PC-9 (cell line): Measurements from ENCODE around the gene PIBF1. TPM values are rescaled to one million over a fixed set of nuclear protein-coding genes. Genes with fewer than 3 reads are reported as not detected.
"Not testable (repeated sequence)": the region's sequence is repeated elsewhere in the genome, so short reads cannot be mapped to it uniquely, and the experiment has no call there.

ENCODE experiments used
- BruUV-seq: library from RNA; stranded (reverse); fragments of 400-500 nt; replicated peaks from 2 replicates; lab custom pipeline; 2021; lab: Mats Ljungman, UMichigan
- CTCF ChIA-PET: fragments of 300-600 bp; sonication (Branson Sonifier 250); formaldehyde crosslinking; loops from one replicate; lab custom pipeline; 2022; ENCODE audit warnings: antibody characterized with exemption; lab: Charles Lee
- POLR2A ChIA-PET: fragments of 300-600 bp; sonication (Branson Sonifier 250); formaldehyde crosslinking; loops from one replicate; lab custom pipeline; 2022; ENCODE audit warnings: antibody characterized with exemption; ENCODE audit not compliant: unreplicated experiment; lab: Charles Lee
- DNase-seq, 2 experiments: peaks; one replicate each; pipeline versions ENCODE4 v3.0.0 to v3.0.0-alpha.2; 2015 to 2022; ENCODE audit warnings: mixed read lengths in 1 of 2
- H2AFZ ChIP-seq: fragments of 200-600 bp; sonication (generic); 2 replicates; pipeline ENCODE4 v1.8.1; 2017; ENCODE audit warnings: antibody characterized with exemption
- H3F3A ChIP-seq: fragments of 200-600 bp; sonication (generic); 2 replicates; pipeline ENCODE4 v1.8.1; 2017; ENCODE audit warnings: antibody characterized with exemption, mild to moderate bottlenecking, low read depth; ENCODE audit not compliant: insufficient read depth
- H3K27ac ChIP-seq: fragments of 200-600 bp; sonication (generic); 2 replicates; pipeline ENCODE4 v1.6.1; 2016; ENCODE audit warnings: mixed run types
- H3K27me3 ChIP-seq: fragments of 200-600 bp; sonication (generic); 2 replicates; pipeline ENCODE4 v1.6.1; 2016; ENCODE audit warnings: low read depth, mixed run types; ENCODE audit not compliant: insufficient read depth
- H3K36me3 ChIP-seq: fragments of 200-600 bp; sonication (generic); 2 replicates; pipeline ENCODE4 v1.6.1; 2016; ENCODE audit warnings: low read depth, mixed run types
- H3K4me1 ChIP-seq: fragments of 200-600 bp; sonication (generic); replicated peaks from 2 replicates; pipeline ENCODE4 v1.6.1; 2016; ENCODE audit warnings: mixed run types; ENCODE audit not compliant: insufficient read depth
- H3K4me2 ChIP-seq: fragments of 200-600 bp; sonication (generic); 2 replicates; pipeline ENCODE4 v1.6.1; 2017; ENCODE audit warnings: mixed run types
- H3K4me3 ChIP-seq: fragments of 200-600 bp; sonication (generic); 2 replicates; pipeline ENCODE4 v1.6.1; 2016; ENCODE audit warnings: mixed run types
- H3K79me2 ChIP-seq: fragments of 200-600 bp; sonication (generic); 2 replicates; pipeline ENCODE4 v1.6.1; 2017; ENCODE audit warnings: low read depth, mixed run types
- H3K9me2 ChIP-seq: fragments of 200-600 bp; sonication (generic); 2 replicates; pipeline ENCODE4 v1.8.1; 2017; ENCODE audit warnings: mild to moderate bottlenecking; ENCODE audit not compliant: insufficient read depth
- H3K9me3 ChIP-seq: fragments of 200-600 bp; sonication (generic); 2 replicates; pipeline ENCODE4 v1.8.1; 2016; ENCODE audit warnings: low read depth; ENCODE audit not compliant: insufficient read depth
- H4K20me1 ChIP-seq: fragments of 200-600 bp; sonication (generic); 2 replicates; pipeline ENCODE4 v1.8.1; 2017; ENCODE audit not compliant: insufficient read depth
- EZH2 ChIP-seq: fragments of 200-600 bp; sonication (generic); IDR thresholded peaks from 2 replicates; pipeline ENCODE4 v1.8.0; 2017; ENCODE audit warnings: antibody characterized with exemption, low read depth
- intact Hi-C: fragments of 100-400 bp; cut with micrococcal nuclease; formaldehyde crosslinking; loops from one replicate; pipeline ENCODE4 v1.10.0; 2022; ENCODE audit not compliant: unreplicated experiment
- total RNA-seq: library from RNA; stranded (reverse); gene quantifications from 2 replicates; pipeline ENCODE4 v1.2.3, GENCODE V29; 2021
- TF ChIP-seq, protein P1 (sequence below): fragments of 200-600 bp; sonication (generic); conservative IDR thresholded peaks from 2 replicates; pipeline ENCODE4 v1.6.1; 2017; ENCODE audit warnings: mixed run types, antibody characterized with exemption, mild to moderate bottlenecking, moderate library complexity

PIBF1 gene
- total RNA-seq, 1 experiment from 2014 or later = 20.3 TPM

DNA sequence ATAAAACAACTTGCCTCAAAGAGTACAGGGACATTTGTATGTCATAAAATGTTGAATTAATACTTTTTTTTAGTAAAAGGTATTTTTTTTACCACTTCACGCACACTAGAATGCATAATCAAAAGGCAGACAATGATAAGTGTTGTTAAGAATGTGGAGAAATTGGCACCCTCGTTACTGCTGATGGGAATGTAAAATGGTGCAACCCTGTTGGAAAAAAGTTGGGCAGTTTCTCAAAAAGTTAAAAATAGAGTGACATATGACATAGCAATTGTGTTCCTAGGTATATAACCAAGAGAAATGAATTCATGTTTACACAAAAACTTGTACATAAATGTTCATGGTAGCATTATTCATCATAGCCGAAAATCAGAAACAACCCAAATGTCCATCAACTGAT is 109.5 kb downstream of the PIBF1 start:
- intact Hi-C loops = no loop called here
- Histone ChIP-seq H3K4me2 (no peak overlapping the region), H3K27ac (no peak overlapping the region), H3F3A (no peaks in the 10 kb centered on the region), H3K36me3 (0 out of 2 replicates have a peak, but pooled peaks cover 8% of the 10 kb centered on the region), H3K9me3 (0 out of 2 replicates have a peak, but pooled peaks cover 2% of the 10 kb centered on the region), H3K27me3 (no peaks in the 10 kb centered on the region), H3K4me1 (no peaks in the 10 kb centered on the region), H4K20me1 (no peaks in the 10 kb centered on the region), H3K9me2 (no peaks in the 10 kb centered on the region), H2AFZ (no peak overlapping the region), H3K4me3 (no peak overlapping the region), H3K79me2 (no peaks in the 10 kb centered on the region)
- TF ChIP-seq, protein P1, sequence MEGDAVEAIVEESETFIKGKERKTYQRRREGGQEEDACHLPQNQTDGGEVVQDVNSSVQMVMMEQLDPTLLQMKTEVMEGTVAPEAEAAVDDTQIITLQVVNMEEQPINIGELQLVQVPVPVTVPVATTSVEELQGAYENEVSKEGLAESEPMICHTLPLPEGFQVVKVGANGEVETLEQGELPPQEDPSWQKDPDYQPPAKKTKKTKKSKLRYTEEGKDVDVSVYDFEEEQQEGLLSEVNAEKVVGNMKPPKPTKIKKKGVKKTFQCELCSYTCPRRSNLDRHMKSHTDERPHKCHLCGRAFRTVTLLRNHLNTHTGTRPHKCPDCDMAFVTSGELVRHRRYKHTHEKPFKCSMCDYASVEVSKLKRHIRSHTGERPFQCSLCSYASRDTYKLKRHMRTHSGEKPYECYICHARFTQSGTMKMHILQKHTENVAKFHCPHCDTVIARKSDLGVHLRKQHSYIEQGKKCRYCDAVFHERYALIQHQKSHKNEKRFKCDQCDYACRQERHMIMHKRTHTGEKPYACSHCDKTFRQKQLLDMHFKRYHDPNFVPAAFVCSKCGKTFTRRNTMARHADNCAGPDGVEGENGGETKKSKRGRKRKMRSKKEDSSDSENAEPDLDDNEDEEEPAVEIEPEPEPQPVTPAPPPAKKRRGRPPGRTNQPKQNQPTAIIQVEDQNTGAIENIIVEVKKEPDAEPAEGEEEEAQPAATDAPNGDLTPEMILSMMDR = no peak
- no peak for TF ChIP-seq EZH2
- no TSS peak for BruUV-seq
- DNase-seq = no peak
- CTCF ChIA-PET = no interaction called here
- POLR2A ChIA-PET = no interaction called here

- no peak for DNase-seq
- POLR2A ChIA-PET = no interaction called here
These were observed 114.9 kb downstream of the PIBF1 start for GRCh38 chr13:72896869-72897268.

GRCh38 chr13:72901546-72901945 is 119.6 kb downstream of the PIBF1 start:
- H3K36me3 ChIP-seq, H3K9me2 ChIP-seq, BruUV-seq, H3K79me2 ChIP-seq, H3K27ac ChIP-seq, H3K4me3 ChIP-seq, H4K20me1 ChIP-seq, CTCF ChIA-PET, POLR2A ChIA-PET, H3K27me3 ChIP-seq, DNase-seq, H3K4me1 ChIP-seq, H2AFZ ChIP-seq, intact Hi-C loops, H3F3A ChIP-seq, H3K9me3 ChIP-seq, H3K4me2 ChIP-seq: not testable (repeated sequence)

More at GRCh38 chr13:72896869-72897268, 114.9 kb downstream of the PIBF1 start:
- CTCF ChIA-PET = no interaction called here
- TF ChIP-seq EZH2 = no peak
- TF ChIP-seq, protein P1 = no peak
- Histone ChIP-seq H3K4me1 (no peaks in the 10 kb centered on the region), H3K79me2 (no peaks in the 10 kb centered on the region), H3K4me2 (no peak overlapping the region), H2AFZ (no peak overlapping the region), H3K9me3 (0 out of 2 replicates have a peak, but pooled peaks cover 2% of the 10 kb centered on the region), H3K27me3 (no peaks in the 10 kb centered on the region), H3K36me3 (0 out of 2 replicates have a peak, but pooled peaks cover 8% of the 10 kb centered on the region), H3K27ac (no peak overlapping the region), H3K9me2 (no peaks in the 10 kb centered on the region), H3F3A (no peaks in the 10 kb centered on the region), H3K4me3 (no peak overlapping the region), H4K20me1 (no peaks in the 10 kb centered on the region)
- BruUV-seq = no TSS peak
- intact Hi-C loops = no loop called here

DNA sequence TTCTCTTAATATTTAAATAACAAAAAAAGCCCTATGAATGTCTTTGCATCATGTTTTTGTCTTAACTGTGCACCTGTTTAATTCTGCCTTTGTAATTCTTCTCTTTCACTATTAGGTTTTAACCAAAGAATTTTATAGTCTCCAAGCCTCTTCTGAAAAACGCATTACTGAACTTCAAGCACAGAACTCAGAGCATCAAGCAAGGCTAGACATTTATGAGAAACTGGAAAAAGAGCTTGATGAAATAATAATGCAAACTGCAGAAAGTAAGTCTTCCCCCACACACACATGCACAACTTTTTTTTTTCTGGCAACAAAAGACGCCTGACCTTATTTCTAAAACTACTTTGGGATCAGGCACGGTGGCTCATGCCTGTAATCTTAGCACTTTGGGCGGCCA is 126.5 kb downstream of the PIBF1 start:
- Histone ChIP-seq H2AFZ (no peak overlapping the region), H4K20me1 (no peaks in the 10 kb centered on the region), H3F3A (no peaks in the 10 kb centered on the region), H3K4me3 (no peak overlapping the region), H3K9me3 (no peaks in the 10 kb centered on the region), H3K4me2 (no peak overlapping the region), H3K4me1 (no peaks in the 10 kb centered on the region), H3K27ac (no peak overlapping the region), H3K27me3 (no peaks in the 10 kb centered on the region), H3K36me3 (no peaks in the 10 kb centered on the region; the same call in 1 of the 2 replicates), H3K9me2 (no peaks in the 10 kb centered on the region), H3K79me2 (no peaks in the 10 kb centered on the region)
- ChIA-PET POLR2A (no interaction called here), CTCF (no interaction called here)
- BruUV-seq = no TSS peak
- no peak for DNase-seq
- intact Hi-C loops = no loop called here
- TF ChIP-seq EZH2 = no peak
- TF ChIP-seq, protein P1 = no peak
